Subcutaneous abdominal adipose tissue (tissue), 5 donors: ENCODE measurements around the gene CALHM5.
A peak's percentile ranks its signal among the peaks of the same experiment; 100 is the strongest.

Experiments used
- H3K27ac ChIP-seq: one replicate; pipeline ENCODE4 v1.7.0; 2013; ENCODE audit warnings: low read depth, mild to moderate bottlenecking, inconsistent platforms, low read length, moderate library complexity
- H3K27me3 ChIP-seq, 5 donors: one replicate each; pipeline ENCODE4 v1.7.0; 2013; ENCODE audit warnings: low read length in 5 of 5, inconsistent platforms in 1 of 5; ENCODE audit not compliant: control insufficient read depth in 5 of 5, insufficient read depth in 4 of 5
- H3K36me3 ChIP-seq, 5 donors: one replicate each; pipeline ENCODE4 v1.7.0; 2013; ENCODE audit warnings: low read length in 5 of 5; ENCODE audit not compliant: control insufficient read depth in 5 of 5, insufficient read depth in 5 of 5
- H3K4me1 ChIP-seq, 5 donors: one replicate each; pipeline ENCODE4 v1.7.0; 2013; ENCODE audit warnings: low read length in 5 of 5, mild to moderate bottlenecking in 3 of 5, moderate library complexity in 1 of 5; ENCODE audit not compliant: control insufficient read depth in 5 of 5, insufficient read depth in 5 of 5
- H3K4me3 ChIP-seq, 5 donors: one replicate each; pipeline ENCODE4 v1.7.0; 2013; ENCODE audit warnings: low read length in 5 of 5, low read depth in 1 of 5
- H3K9ac ChIP-seq, 5 donors: one replicate each; pipeline ENCODE4 v1.7.0; 2013; ENCODE audit warnings: low read length in 5 of 5, mild to moderate bottlenecking in 4 of 5, moderate library complexity in 3 of 5
- H3K9me3 ChIP-seq, 5 donors: one replicate each; pipeline ENCODE4 v1.7.0; 2013; ENCODE audit warnings: low read length in 5 of 5; ENCODE audit not compliant: control insufficient read depth in 5 of 5
- donor health status: healthy.
- donor health status: healthy.
- donor health status: healthy.
- donor health status: healthy.
- donor health status: healthy.

Gene CALHM5

GRCh38 chr6:116543149-116543548 lies 31.7 kb downstream of the CALHM5 start:
- H3K4me3 ChIP-seq = no peak overlapping the region
- H3K27me3 ChIP-seq = peaks cover 0 to 4% (median 0%) of the 10 kb centered on the region in 5 donors
- H3K27ac ChIP-seq = no peak overlapping the region
- H3K9ac ChIP-seq = no peak overlapping the region
- H3K9me3 ChIP-seq = no peaks in the 10 kb centered on the region
- no peaks in the 10 kb centered on the region for H3K4me1 ChIP-seq
- no peaks in the 10 kb centered on the region for H3K36me3 ChIP-seq

- H3K36me3 ChIP-seq = no peaks in the 10 kb centered on the region
- no peaks in the 10 kb centered on the region for H3K9me3 ChIP-seq
- no peak within 1 kb of the TSS for H3K4me3 ChIP-seq
- H3K27ac ChIP-seq = no peak within 1 kb of the TSS
- H3K27me3 ChIP-seq = peaks cover 0 to 4% (median 0%) of the 10 kb centered on the region in 5 donors
- no peaks in the 10 kb centered on the region for H3K4me1 ChIP-seq
- H3K9ac ChIP-seq = no peak within 1 kb of the TSS
Measured at GRCh38 chr6:116545651-116546050, 34.2 kb downstream of the CALHM5 start, which contains the start of gene TRAPPC3L. Gene TRAPPC3L (minus strand): TSS chr6:116545684. CDS start chr6:116545514, 170 bp downstream.

GRCh38 chr6:116547358-116547757 lies 35.9 kb downstream of the CALHM5 start:
- Histone ChIP-seq H3K36me3 (no peaks in the 10 kb centered on the region), H3K27me3 (no peaks in the 10 kb centered on the region), H3K9ac (peak overlapping the region in 1 of 5 donors; percentile 11), H3K27ac (no peak overlapping the region), H3K4me1 (no peaks in the 10 kb centered on the region), H3K4me3 (no peak overlapping the region), H3K9me3 (no peaks in the 10 kb centered on the region)

- no peaks in the 10 kb centered on the region for H3K4me1 ChIP-seq
- H3K36me3 ChIP-seq = no peaks in the 10 kb centered on the region
- H3K27ac ChIP-seq = no peak overlapping the region
- H3K9me3 ChIP-seq = no peaks in the 10 kb centered on the region
- peaks cover 0 to 5% (median 4%) of the 10 kb centered on the region in 5 donors for H3K27me3 ChIP-seq
- no peak overlapping the region for H3K9ac ChIP-seq
- no peak overlapping the region for H3K4me3 ChIP-seq
Measured at GRCh38 chr6:116550796-116551195, 39.4 kb downstream of the CALHM5 start.

- H3K9me3 ChIP-seq = no peaks in the 10 kb centered on the region
- H3K4me3 ChIP-seq = no peak within 1 kb of the TSS
- H3K9ac ChIP-seq = no peak within 1 kb of the TSS
- H3K4me1 ChIP-seq = no peaks in the 10 kb centered on the region
- H3K27me3 ChIP-seq = peaks cover 0 to 5% (median 4%) of the 10 kb centered on the region in 5 donors
- no peaks in the 10 kb centered on the region for H3K36me3 ChIP-seq
- no peak within 1 kb of the TSS for H3K27ac ChIP-seq
Measured at GRCh38 chr6:116553451-116553850, 42.0 kb downstream of the CALHM5 start, which contains the start of gene CALHM4. Gene CALHM4 (plus strand): TSS chr6:116553751. CDS start chr6:116553794, 43 bp downstream.

- H3K9ac ChIP-seq = no peak overlapping the region
- H3K27me3 ChIP-seq = peaks cover 0 to 5% (median 4%) of the 10 kb centered on the region in 5 donors
- H3K4me1 ChIP-seq = peaks cover 0 to 2% (median 0%) of the 10 kb centered on the region in 5 donors
- H3K36me3 ChIP-seq = no peaks in the 10 kb centered on the region
- H3K4me3 ChIP-seq = no peak overlapping the region
- no peaks in the 10 kb centered on the region for H3K9me3 ChIP-seq
- no peak overlapping the region for H3K27ac ChIP-seq
Measured at GRCh38 chr6:116556065-116556464, 44.6 kb downstream of the CALHM5 start.

GRCh38 chr6:116556814-116557415 lies 45.5 kb downstream of the CALHM5 start:
- H3K27me3 ChIP-seq = peaks cover 0 to 5% (median 4%) of the 10 kb centered on the region in 5 donors
- H3K4me3 ChIP-seq = no peak overlapping the region
- H3K27ac ChIP-seq = no peak overlapping the region
- H3K9ac ChIP-seq = no peak overlapping the region
- peaks cover 0 to 4% (median 3%) of the 10 kb centered on the region in 5 donors for H3K4me1 ChIP-seq
- H3K36me3 ChIP-seq = no peaks in the 10 kb centered on the region
- H3K9me3 ChIP-seq = no peaks in the 10 kb centered on the region

GRCh38 chr6:116557893-116558292 lies 46.5 kb downstream of the CALHM5 start:
- no peak overlapping the region for H3K27ac ChIP-seq
- H3K9ac ChIP-seq = no peak overlapping the region
- H3K27me3 ChIP-seq = peaks cover 0 to 5% (median 4%) of the 10 kb centered on the region in 5 donors
- no peaks in the 10 kb centered on the region for H3K9me3 ChIP-seq
- H3K4me1 ChIP-seq = peaks cover 0 to 4% (median 3%) of the 10 kb centered on the region in 5 donors
- H3K4me3 ChIP-seq = no peak overlapping the region
- no peaks in the 10 kb centered on the region for H3K36me3 ChIP-seq

- Histone ChIP-seq H3K4me3 (no peak overlapping the region), H3K36me3 (no peaks in the 10 kb centered on the region), H3K9me3 (no peaks in the 10 kb centered on the region), H3K4me1 (peaks cover under 1 to 10% (median 3%) of the 10 kb centered on the region in 5 donors), H3K27me3 (no peaks in the 10 kb centered on the region), H3K27ac (no peak overlapping the region), H3K9ac (no peak overlapping the region)
Measured at GRCh38 chr6:116560130-116560529, 48.7 kb downstream of the CALHM5 start.

GRCh38 chr6:116561377-116562018 lies 50.1 kb downstream of the CALHM5 start:
- H3K4me1 ChIP-seq = peaks cover 3 to 13% (median 7%) of the 10 kb centered on the region in 5 donors
- H3K27me3 ChIP-seq = no peaks in the 10 kb centered on the region
- peak overlapping the region in 1 of 5 donors; percentile 32 for H3K9ac ChIP-seq
- H3K36me3 ChIP-seq = no peaks in the 10 kb centered on the region
- H3K27ac ChIP-seq = no peak overlapping the region
- H3K9me3 ChIP-seq = no peaks in the 10 kb centered on the region
- H3K4me3 ChIP-seq = peak overlapping the region; percentile 29 to 58 (median 33)
